Right kidney (tissue), 9 donors: ENCODE results near the gene ZNF432.
"Not testable (repeated sequence)": the region's sequence is repeated elsewhere in the genome, so short reads cannot be mapped to it uniquely, and the experiment has no call there.

Experiments used
- DNase-seq: peaks from one replicate; pipeline ENCODE4 v3.0.0-alpha.2; 2016
- long read RNA-seq, 8 donors: transcript quantifications; one replicate each; lab custom pipeline, GENCODE V29; 2026

The ZNF432 gene
- long read RNA-seq, donor 1, partial matches to known transcripts = 0 of 3 reads
- long read RNA-seq, donor 1, other reads (novel, unspliced or antisense) = 0 of 3 reads
- long read RNA-seq, donor 2, partial matches to known transcripts = 0 of 1 reads
- long read RNA-seq, donor 2, other reads (novel, unspliced or antisense) = 0 of 1 reads
- long read RNA-seq, donor 3 = 0 reads
- long read RNA-seq, donor 4, partial matches to known transcripts = 12 of 13 reads
- long read RNA-seq, donor 4, other reads (novel, unspliced or antisense) = 0 of 13 reads
- long read RNA-seq, donor 5, partial matches to known transcripts = 9 of 11 reads
- long read RNA-seq, donor 5, other reads (novel, unspliced or antisense) = 0 of 11 reads
- long read RNA-seq, donor 6, partial matches to known transcripts = 0 of 4 reads
- long read RNA-seq, donor 6, other reads (novel, unspliced or antisense) = 0 of 4 reads
- long read RNA-seq, donor 7, partial matches to known transcripts = 0 of 8 reads
- long read RNA-seq, donor 7, other reads (novel, unspliced or antisense) = 6 of 8 reads
- long read RNA-seq, donor 8, partial matches to known transcripts = 0 of 1 reads
- long read RNA-seq, donor 8, other reads (novel, unspliced or antisense) = 0 of 1 reads

GRCh38 chr19:52048555-52049501 lies at the start of gene ZNF432:
Gene ZNF432 (minus strand): TSS chr19:52048838. CDS start chr19:52046868, 1,970 bp downstream.
- DNase-seq = peak; percentile 99

- not testable (repeated sequence) for DNase-seq
Measured at GRCh38 chr19:52096416-52096815, 47.8 kb upstream of the ZNF432 start.

- DNase-seq = peak; percentile 73
Measured at GRCh38 chr19:52095172-52096014, 46.8 kb upstream of the ZNF432 start, which contains the start of gene ZNF841. Gene ZNF841 (minus strand): TSS chr19:52095765. CDS start chr19:52084801, 10,964 bp downstream.

GRCh38 chr19:52094526-52095130 lies 46.0 kb upstream of the ZNF432 start:
- DNase-seq = peak; percentile 31

- no peak for DNase-seq
Measured at GRCh38 chr19:52086481-52086880, 37.8 kb upstream of the ZNF432 start.

- DNase-seq = no peak
Measured at GRCh38 chr19:52070496-52070895, 21.9 kb upstream of the ZNF432 start.

- no peak for DNase-seq
Measured at GRCh38 chr19:52069653-52070052, 21.0 kb upstream of the ZNF432 start.

- DNase-seq = no peak
Measured at GRCh38 chr19:52066258-52066863, 17.7 kb upstream of the ZNF432 start.

- DNase-seq = no peak
Measured at GRCh38 chr19:52065399-52065798, 16.8 kb upstream of the ZNF432 start.

GRCh38 chr19:52056480-52056879 lies 7.8 kb upstream of the ZNF432 start:
- not testable (repeated sequence) for DNase-seq

GRCh38 chr19:52051736-52052135 lies 3.1 kb upstream of the ZNF432 start:
- DNase-seq = not testable (repeated sequence)

- DNase-seq = no peak
Measured at GRCh38 chr19:52039169-52039568, 9.5 kb downstream of the ZNF432 start.

- no peak for DNase-seq
Measured at GRCh38 chr19:52034051-52034728, 14.4 kb downstream of the ZNF432 start.

- DNase-seq = no peak
Measured at GRCh38 chr19:52028780-52029123, 19.9 kb downstream of the ZNF432 start.

GRCh38 chr19:52028027-52028779 lies 20.4 kb downstream of the ZNF432 start, which contains the start of gene ZNF614:
Gene ZNF614 (minus strand): TSS chr19:52028379. CDS start chr19:52025745, 2,634 bp downstream.
- DNase-seq = peak; percentile 98

GRCh38 chr19:52026255-52026990 lies 22.2 kb downstream of the ZNF432 start:
- DNase-seq = not testable (repeated sequence)

- not testable (repeated sequence) for DNase-seq
Measured at GRCh38 chr19:52024478-52024877, 24.2 kb downstream of the ZNF432 start.

GRCh38 chr19:52022193-52022592 lies 26.4 kb downstream of the ZNF432 start:
- no peak for DNase-seq
